Panc1 (cell line): ENCODE results near the gene DEPDC5. TPM values are rescaled to one million over a fixed set of nuclear protein-coding genes. Genes with fewer than 3 reads are reported as not detected.

Experiments used
- ATAC-seq: fragments of 200-7000 bp; cut with Tn5 transposase; 2 replicates; pipeline ENCODE4 v1.9.1; 2020; ENCODE audit warnings: mild to moderate bottlenecking, moderate library complexity
- BruUV-seq: library from RNA; stranded (reverse); fragments of 400-500 nt; replicated peaks from 2 replicates; lab custom pipeline; 2021; lab: Mats Ljungman, UMichigan
- CTCF ChIA-PET: fragments of 300-600 bp; sonication (Branson Sonifier 250); formaldehyde crosslinking; loops from one replicate; lab custom pipeline; 2022; ENCODE audit warnings: antibody characterized with exemption; lab: Charles Lee
- POLR2A ChIA-PET: fragments of 300-600 bp; sonication (Branson Sonifier 250); formaldehyde crosslinking; loops from one replicate; lab custom pipeline; 2022; ENCODE audit warnings: antibody characterized with exemption; lab: Charles Lee
- DNase-seq: peaks from one replicate; pipeline ENCODE4 v3.0.0-alpha.2; 2010; ENCODE audit warnings: low read depth, low spot score
- H3K27ac ChIP-seq: 2 replicates; pipeline ENCODE4 v1.5.1; 2011; ENCODE audit warnings: mild to moderate bottlenecking, low read length, inconsistent platforms
- H3K27me3 ChIP-seq: fragments of 200-500 bp; sonication (Bioruptor generic); 2 replicates; pipeline ENCODE4 v1.6.0; 2014; ENCODE audit warnings: low read length, inconsistent platforms; ENCODE audit not compliant: control insufficient read depth, insufficient read depth
- H3K36me3 ChIP-seq: fragments of 200-500 bp; sonication (Bioruptor generic); 2 replicates; pipeline ENCODE4 v1.5.1; 2014; ENCODE audit warnings: inconsistent platforms, mild to moderate bottlenecking, low read length, moderate library complexity; ENCODE audit not compliant: control insufficient read depth, insufficient read depth
- H3K4me1 ChIP-seq: 2 replicates; pipeline ENCODE4 v1.5.1; 2011; ENCODE audit warnings: inconsistent platforms, mild to moderate bottlenecking, low read length, moderate library complexity; ENCODE audit not compliant: control insufficient read depth, insufficient read depth
- H3K4me3 ChIP-seq, 2 experiments: 2 replicates each; pipeline ENCODE4 v1.5.1; 2011 to 2012; ENCODE audit warnings: low read depth in 2 of 2, low read length in 2 of 2, mild to moderate bottlenecking in 2 of 2, inconsistent platforms in 1 of 2, moderate library complexity in 1 of 2
- H3K9me3 ChIP-seq: fragments of 200-500 bp; sonication (Bioruptor generic); 2 replicates; pipeline ENCODE4 v1.5.1; 2014; ENCODE audit warnings: low read depth, mild to moderate bottlenecking, inconsistent platforms, low read length, moderate library complexity; ENCODE audit not compliant: control insufficient read depth, insufficient read depth
- CTCF ChIP-seq: fragments of 450-650 bp; IDR thresholded peaks from 2 replicates; pipeline ENCODE4 v1.5.1; 2017; ENCODE audit warnings: mild to moderate bottlenecking
- POLR2AphosphoS5 ChIP-seq: IDR thresholded peaks from 2 replicates; pipeline ENCODE4 v1.6.1; 2012; ENCODE audit warnings: mild to moderate bottlenecking, low read depth, low read length, moderate library complexity
- REST ChIP-seq, 2 experiments: IDR thresholded peaks; 2 replicates each; pipeline ENCODE4 v1.6.1; 2011 to 2012; ENCODE audit warnings: low read depth in 2 of 2, control low read depth in 1 of 2, low read length in 1 of 2, mild to moderate bottlenecking in 1 of 2, moderate library complexity in 1 of 2; ENCODE audit not compliant: insufficient read depth in 1 of 2
- SIN3A ChIP-seq: IDR thresholded peaks from 2 replicates; pipeline ENCODE4 v1.6.1; 2012; ENCODE audit warnings: low read depth, mild to moderate bottlenecking, low read length, moderate library complexity, borderline replicate concordance; ENCODE audit not compliant: insufficient read depth
- TCF7L2 ChIP-seq: IDR thresholded peaks from 2 replicates; pipeline ENCODE4 v1.6.1; 2011; ENCODE audit warnings: mild to moderate bottlenecking, low read depth, low read length, inconsistent platforms
- in situ Hi-C: cut with HindIII; loops from 2 replicates; pipeline ENCODE4 v1.10.0; 2016; ENCODE audit warnings: low sequenced_read_pairs, low pct_unique_long_range_greater_than_20kb
- intact Hi-C: fragments of 100-400 bp; cut with micrococcal nuclease; formaldehyde crosslinking; loops from one replicate; pipeline ENCODE4 v1.10.0; 2022; ENCODE audit not compliant: unreplicated experiment
- total RNA-seq: library from RNA; stranded (reverse); gene quantifications from one replicate; pipeline ENCODE4 v1.2.1, GENCODE V29; 2021; ENCODE audit not compliant: unreplicated experiment

Gene DEPDC5
- total RNA-seq, 1 experiment from 2014 or later: 20.2 TPM

GRCh38 chr22:31825513-31825912 lies 71.7 kb downstream of the DEPDC5 start:
- ChIA-PET POLR2A (no interaction called here), CTCF (no interaction called here)
- H3K36me3 ChIP-seq: no peaks in the 10 kb centered on the region
- intact Hi-C loops: no loop called here
- H3K27me3 ChIP-seq: no peaks in the 10 kb centered on the region
- H3K4me3 ChIP-seq: no peak overlapping the region
- ATAC-seq (no peak), DNase-seq (no peak)
- H3K4me1 ChIP-seq: no peaks in the 10 kb centered on the region
- no peak for TF ChIP-seq TCF7L2
- TF ChIP-seq CTCF: no peak
- H3K9me3 ChIP-seq: no peaks in the 10 kb centered on the region
- H3K27ac ChIP-seq: no peak overlapping the region
- no TSS peak for BruUV-seq
- in situ Hi-C loops: no loop called here

- intact Hi-C loops: no loop called here
- TF ChIP-seq TCF7L2 (no peak), POLR2AphosphoS5 (no peak), CTCF (no peak), SIN3A (no peak), REST (IDR thresholded peaks at IDR 0.05; ENCODE audit: insufficient read depth in 1 of 2, low read depth in 2 of 2, low read length in 1 of 2) (no peak)
- H3K4me3 ChIP-seq: no peak overlapping the region
- no peak for DNase-seq
- ATAC-seq: no peak
- H3K4me1 ChIP-seq: no peaks in the 10 kb centered on the region
- ChIA-PET CTCF (interaction anchor here (0.5 kb wide), 1 partner anchor 10 kb away, joined by 3 read pairs; no protein-coding TSS in a partner anchor), POLR2A (no interaction called here)
- BruUV-seq: no TSS peak
- no peaks in the 10 kb centered on the region for H3K9me3 ChIP-seq
- in situ Hi-C loops: no loop called here
- no peaks in the 10 kb centered on the region for H3K36me3 ChIP-seq
- no peak overlapping the region for H3K27ac ChIP-seq
- no peaks in the 10 kb centered on the region for H3K27me3 ChIP-seq
Observed at GRCh38 chr22:31826443-31826842, 72.6 kb downstream of the DEPDC5 start.
